ENCODE data around the gene DNAJC16.
"Not testable (repeated sequence)": the region's sequence is repeated elsewhere in the genome, so short reads cannot be mapped to it uniquely, and the experiment has no call there.

The DNAJC16 gene

GRCh38 chr1:15526490-15527339 lies at the start of gene DNAJC16:
DNAJC16 (plus strand) TSS chr1:15526848; CDS start chr1:15529106, 2,258 bp downstream.
- peak; percentile 89 for DNase-seq (ENCODE audit: low read depth)

GRCh38 chr1:15476927-15477326 lies 49.7 kb upstream of the DNAJC16 start:
- DNase-seq (ENCODE audit: low read depth) = no peak

- DNase-seq (ENCODE audit: low read depth) = no peak
Measured at GRCh38 chr1:15477646-15478212, 48.9 kb upstream of the DNAJC16 start.

- DNase-seq (ENCODE audit: low read depth) = no peak
Measured at GRCh38 chr1:15479654-15480347, 46.8 kb upstream of the DNAJC16 start.

- DNase-seq (ENCODE audit: low read depth) = not testable (repeated sequence)
Measured at GRCh38 chr1:15482455-15482854, 44.2 kb upstream of the DNAJC16 start.

- DNase-seq (ENCODE audit: low read depth) = not testable (repeated sequence)
Measured at GRCh38 chr1:15482983-15483543, 43.6 kb upstream of the DNAJC16 start.

- DNase-seq (ENCODE audit: low read depth) = no peak
Measured at GRCh38 chr1:15483971-15484370, 42.7 kb upstream of the DNAJC16 start.

GRCh38 chr1:15484443-15484842 lies 42.2 kb upstream of the DNAJC16 start:
- DNase-seq (ENCODE audit: low read depth) = not testable (repeated sequence)

- no peak for DNase-seq (ENCODE audit: low read depth)
Measured at GRCh38 chr1:15485636-15486035, 41.0 kb upstream of the DNAJC16 start.

- not testable (repeated sequence) for DNase-seq (ENCODE audit: low read depth)
Measured at GRCh38 chr1:15486844-15487610, 39.6 kb upstream of the DNAJC16 start.

GRCh38 chr1:15488371-15488770 lies 38.3 kb upstream of the DNAJC16 start:
- DNase-seq (ENCODE audit: low read depth) = no peak

GRCh38 chr1:15489052-15489736 lies 37.5 kb upstream of the DNAJC16 start:
- DNase-seq (ENCODE audit: low read depth) = no peak

GRCh38 chr1:15491010-15491409 lies 35.6 kb upstream of the DNAJC16 start:
- DNase-seq (ENCODE audit: low read depth) = not testable (repeated sequence)

- DNase-seq (ENCODE audit: low read depth) = no peak
Measured at GRCh38 chr1:15492596-15492995, 34.1 kb upstream of the DNAJC16 start.

GRCh38 chr1:15493869-15494390 lies 32.7 kb upstream of the DNAJC16 start:
- no peak for DNase-seq (ENCODE audit: low read depth)

GRCh38 chr1:15500184-15501178 lies 26.2 kb upstream of the DNAJC16 start:
- DNase-seq (ENCODE audit: low read depth) = no peak

- DNase-seq (ENCODE audit: low read depth) = peak; percentile 26
Measured at GRCh38 chr1:15501208-15502032, 25.2 kb upstream of the DNAJC16 start.

- no peak for DNase-seq (ENCODE audit: low read depth)
Measured at GRCh38 chr1:15504436-15504835, 22.2 kb upstream of the DNAJC16 start.

- DNase-seq (ENCODE audit: low read depth) = no peak
Measured at GRCh38 chr1:15506831-15507230, 19.8 kb upstream of the DNAJC16 start.

Measured in stimulated activated CD8-positive, alpha-beta memory T cell treated with anti-CD3 and anti-CD28 coated beads, Interleukin-7, amount 100 ng/mL, for 24 hours (primary cell).